Epithelial cell of esophagus (primary cell): ENCODE data around the gene CACNG8.

ENCODE experiments used
- DNase-seq: peaks from one replicate; pipeline ENCODE4 v3.0.0; 2010; ENCODE audit warnings: low read depth
- H3K4me3 ChIP-seq: 2 replicates; pipeline ENCODE4 v1.5.1; 2011; ENCODE audit warnings: mild to moderate bottlenecking, low read length, control low read depth
- CTCF ChIP-seq: IDR thresholded peaks from 2 replicates; pipeline ENCODE4 v1.5.1; 2011; ENCODE audit warnings: low read depth, mild to moderate bottlenecking, low read length, control low read depth, inconsistent platforms; ENCODE audit not compliant: insufficient read depth; ENCODE audit errors: missing control alignments

The CACNG8 gene

DNA sequence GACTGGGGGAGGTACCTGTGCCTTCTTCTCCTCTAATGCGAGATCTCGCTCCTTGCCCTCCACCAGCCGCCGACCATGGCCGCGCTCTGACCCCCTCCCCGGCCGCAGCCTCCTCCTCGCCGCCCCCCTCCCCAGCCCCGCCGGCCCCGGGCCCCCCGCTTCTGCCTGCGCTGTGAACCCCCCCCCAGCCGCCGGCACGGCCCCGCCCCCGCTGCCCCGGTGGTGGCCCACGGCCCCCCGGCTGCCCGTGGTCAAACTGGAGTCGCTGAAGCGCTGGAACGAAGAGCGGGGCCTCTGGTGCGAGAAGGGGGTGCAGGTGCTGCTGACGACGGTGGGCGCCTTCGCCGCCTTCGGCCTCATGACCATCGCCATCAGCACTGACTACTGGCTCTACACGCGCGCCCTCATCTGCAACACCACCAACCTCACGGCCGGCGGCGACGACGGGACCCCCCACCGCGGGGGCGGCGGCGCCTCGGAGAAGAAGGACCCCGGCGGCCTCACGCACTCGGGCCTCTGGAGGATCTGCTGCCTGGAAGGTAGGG, at the start of gene CACNG8:
TSS of gene CACNG8 (plus strand) at position 51 of the 545 bp plus-strand sequence.
- H3K4me3 ChIP-seq: no peak within 1 kb of the TSS
- DNase-seq: no peak

GRCh38 chr19:53915000-53915399, 47.7 kb upstream of the CACNG8 start:
- no peak for TF ChIP-seq CTCF
- DNase-seq: no peak
- no peak overlapping the region for H3K4me3 ChIP-seq

More for the DNA sequence above, at the start of gene CACNG8:
- no peak for TF ChIP-seq CTCF

DNA sequence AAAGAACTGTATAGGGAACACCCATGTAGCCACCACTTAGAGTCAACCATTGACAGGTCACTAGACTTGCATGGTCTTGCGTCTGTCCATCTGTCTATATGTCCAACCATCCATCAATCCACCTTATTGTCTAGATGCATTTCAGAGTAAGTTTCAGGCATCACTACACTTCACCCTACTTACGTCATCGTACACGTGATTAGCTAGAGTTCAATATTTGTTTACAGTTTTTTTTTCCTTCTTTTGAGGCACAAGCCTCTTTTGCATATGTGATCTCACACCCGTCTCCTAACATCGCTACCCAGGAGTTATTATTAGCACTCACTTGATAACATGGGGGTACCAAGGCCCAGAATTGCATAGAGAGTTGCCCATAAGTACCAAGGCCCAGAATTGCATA, 46.7 kb upstream of the CACNG8 start:
- no peak for DNase-seq
- no peak overlapping the region for H3K4me3 ChIP-seq
- TF ChIP-seq CTCF: no peak

- TF ChIP-seq CTCF: no peak
- H3K4me3 ChIP-seq: no peak overlapping the region
- DNase-seq: no peak
Measured at GRCh38 chr19:53917356-53917755, 45.4 kb upstream of the CACNG8 start.

DNA sequence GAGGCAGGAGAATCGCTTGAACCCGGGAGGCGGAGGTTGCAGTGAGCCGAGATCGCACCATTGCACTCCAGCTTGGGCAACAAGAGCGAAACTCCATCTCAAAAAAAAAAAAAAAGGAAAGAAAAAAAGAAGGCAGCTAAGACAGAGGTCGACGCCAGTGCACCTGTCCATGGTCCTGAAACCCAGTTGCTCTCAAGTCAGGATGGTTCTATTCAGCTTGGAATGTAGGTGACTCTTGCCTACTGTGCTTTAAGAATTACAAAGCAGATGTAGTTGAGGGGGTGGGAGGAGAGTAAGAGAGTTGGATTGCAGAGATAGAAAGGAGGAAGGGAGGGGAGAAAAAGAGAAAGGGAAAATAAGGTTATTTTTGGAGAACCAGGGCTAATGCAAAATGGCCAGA, 35.0 kb upstream of the CACNG8 start:
- no peak for TF ChIP-seq CTCF
- no peak overlapping the region for H3K4me3 ChIP-seq
- DNase-seq: peak; percentile 54

DNA sequence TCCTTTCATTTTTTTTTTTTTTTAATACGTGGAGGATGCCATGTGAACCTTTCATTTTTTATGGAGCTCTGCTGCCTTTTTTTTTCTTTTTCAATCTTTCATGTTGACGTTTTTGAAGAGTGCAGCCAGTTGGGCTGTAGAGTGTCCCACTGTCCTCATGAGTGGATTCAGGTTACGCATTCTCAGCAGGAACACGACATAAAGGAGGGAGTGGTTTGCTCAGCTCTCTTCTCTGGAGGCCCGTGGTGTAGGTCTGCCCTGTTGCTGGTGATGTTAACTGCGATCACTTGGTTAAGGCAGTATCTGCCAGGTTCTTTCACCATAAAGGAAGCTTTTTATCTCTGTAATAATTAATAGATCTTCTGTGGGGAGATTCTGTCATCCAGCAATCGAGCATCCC, 26.7 kb upstream of the CACNG8 start:
- DNase-seq: no peak
- TF ChIP-seq CTCF: no peak
- H3K4me3 ChIP-seq: no peak overlapping the region
